GM18517 (cell line): Measurements from ENCODE around the gene CACNG6.

Experiments used
- ATAC-seq: cut with Tn5 transposase; IDR thresholded peaks from one replicate; pipeline ENCODE4 v1.9.1; 2021; ENCODE audit warnings: mild to moderate bottlenecking, moderate library complexity; ENCODE audit not compliant: unreplicated experiment

The CACNG6 gene

GRCh38 chr19:53966931-53967330 is 24.5 kb upstream of the CACNG6 start:
- ATAC-seq, result no peak

DNA sequence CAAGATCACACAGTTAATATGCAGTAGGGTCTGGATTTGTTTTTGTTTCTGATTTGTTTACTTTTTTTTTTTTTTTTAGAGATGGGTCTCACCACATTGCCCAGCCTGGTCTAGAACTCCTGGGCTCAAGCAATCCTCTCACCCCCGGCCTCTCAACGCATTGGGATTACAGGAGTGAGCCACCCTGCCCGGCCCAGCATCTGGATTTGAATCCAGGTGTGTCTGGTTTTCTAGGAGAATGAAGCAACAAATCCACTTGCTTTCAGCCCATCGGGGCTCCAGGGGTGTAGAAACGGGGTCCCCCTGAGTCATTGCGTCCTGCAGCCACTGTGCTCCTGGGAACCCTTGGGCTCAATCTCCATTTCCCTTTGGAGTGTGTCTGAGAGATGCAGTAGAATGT is 22.1 kb upstream of the CACNG6 start:
- ATAC-seq, result no peak

DNA sequence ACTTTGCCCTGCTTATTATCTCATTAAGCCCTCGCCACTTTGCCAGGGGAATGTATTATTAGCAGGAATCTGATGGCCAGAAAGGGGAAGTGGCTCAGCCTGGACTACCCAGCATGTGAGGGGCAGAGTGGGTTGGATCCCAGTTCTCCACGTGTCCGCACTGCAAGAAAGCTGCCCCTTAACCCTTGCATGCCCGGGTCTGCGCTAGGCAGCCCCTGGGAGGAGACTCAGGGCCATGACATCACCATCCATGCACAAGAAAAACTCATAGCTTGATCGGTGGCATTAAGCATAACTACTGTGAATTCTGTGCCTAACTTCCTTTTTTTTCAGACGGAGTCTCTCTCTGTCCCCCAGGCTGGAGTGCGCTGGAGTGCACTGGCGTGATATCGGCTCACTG is 19.8 kb upstream of the CACNG6 start:
- ATAC-seq, result no peak

DNA sequence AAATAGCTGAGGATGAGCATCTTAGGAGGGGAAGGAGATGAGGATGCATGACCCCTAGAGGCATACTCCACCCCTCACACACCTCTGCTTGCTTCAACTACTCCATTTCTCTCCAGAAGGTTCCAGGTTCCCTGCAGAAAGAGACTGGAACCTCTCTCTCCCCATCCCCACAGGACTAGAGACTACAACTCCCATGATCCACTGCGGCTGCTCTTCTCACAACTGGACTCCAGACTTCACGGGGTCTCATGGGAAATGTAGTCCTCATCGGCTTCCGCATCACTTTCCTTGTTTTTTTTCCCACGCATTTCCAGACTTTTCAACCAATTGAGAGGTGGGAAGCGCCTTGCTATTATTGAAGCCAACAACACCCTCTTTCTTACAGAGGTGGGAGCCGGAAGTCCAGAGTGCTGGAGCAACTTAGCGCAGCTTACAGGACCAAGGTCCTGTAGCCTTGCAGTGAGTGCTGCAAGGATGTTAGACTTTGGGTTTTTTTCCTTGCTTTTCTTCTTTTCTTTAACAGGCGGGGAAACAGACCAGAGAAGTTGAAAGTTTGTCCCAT is 13.9 kb upstream of the CACNG6 start:
- no peak for ATAC-seq

DNA sequence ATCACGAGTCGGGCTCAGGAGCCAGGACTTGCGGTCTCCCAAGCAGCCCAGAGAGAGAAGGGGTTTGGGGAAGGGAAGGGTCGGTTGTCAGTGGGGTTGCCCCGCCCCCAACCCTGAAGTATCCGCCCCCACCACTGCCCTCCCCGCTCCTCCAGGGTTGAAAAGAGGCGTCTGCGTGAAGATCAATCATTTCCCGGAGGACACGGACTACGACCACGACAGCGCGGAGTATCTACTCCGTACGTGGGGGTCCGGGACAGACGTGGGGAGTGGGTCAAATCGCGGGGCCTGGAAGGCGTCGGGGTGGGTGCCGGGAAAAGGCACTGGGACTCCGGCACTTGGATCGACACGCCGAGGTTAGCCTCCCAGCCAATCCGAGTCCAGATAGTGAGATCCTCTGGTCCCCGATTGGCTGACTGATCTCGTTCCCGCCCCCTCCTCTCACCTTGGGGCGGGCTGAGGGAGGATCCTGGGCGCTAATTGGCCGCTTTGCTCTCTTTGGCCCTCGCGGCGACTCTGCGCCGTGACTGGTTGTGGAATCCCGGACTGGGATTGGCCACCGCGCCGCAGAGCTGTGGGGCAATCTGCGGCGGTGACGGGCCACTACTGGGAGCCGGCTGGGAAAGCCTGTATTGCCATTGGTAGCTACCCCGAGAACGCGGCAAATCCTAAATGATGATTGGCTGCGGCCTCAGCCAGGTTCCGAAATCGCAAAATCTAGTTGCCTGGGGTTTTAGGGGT is 13.3 kb upstream of the CACNG6 start:
- ATAC-seq, result no peak

DNA sequence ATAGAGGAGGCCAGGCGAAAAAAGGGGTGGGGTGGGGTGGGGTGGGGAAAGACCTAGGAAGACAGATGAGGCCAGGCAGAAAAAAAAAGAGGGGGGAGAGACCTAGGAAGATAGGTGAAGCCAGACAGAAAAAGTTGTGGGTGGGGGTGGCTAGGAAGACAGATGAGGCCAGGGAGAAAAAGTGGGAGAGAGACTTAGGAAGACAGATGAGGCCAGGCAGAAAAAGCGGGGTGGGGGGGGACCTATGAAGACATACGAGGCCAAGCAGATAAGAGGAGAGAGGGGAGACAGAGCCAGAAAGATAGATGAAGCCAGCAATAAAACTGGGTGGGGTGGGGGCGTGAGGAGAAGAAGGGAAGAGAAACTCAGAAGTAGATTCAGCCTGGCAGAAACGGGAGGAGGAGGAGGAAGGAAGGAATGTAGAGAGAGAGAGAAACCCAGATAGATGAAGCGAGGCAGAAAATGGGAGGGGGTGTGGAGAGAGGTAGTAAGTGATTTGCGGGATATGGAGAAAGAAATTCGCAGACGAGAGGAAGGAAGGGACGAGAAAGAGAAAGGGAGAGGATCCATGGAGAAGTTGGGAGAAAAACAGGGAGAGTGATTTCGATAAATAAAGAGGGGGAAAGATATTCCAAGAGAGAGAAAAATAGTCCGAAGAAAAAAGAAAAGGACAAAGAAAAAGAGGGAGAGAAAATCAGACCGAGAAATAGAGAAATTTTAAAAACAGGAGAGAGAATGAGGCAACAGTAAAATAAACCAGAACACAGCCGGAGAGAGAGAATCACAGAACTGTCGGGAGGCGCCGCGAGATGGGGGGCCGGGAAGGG is 12.2 kb upstream of the CACNG6 start:
- no peak for ATAC-seq

- no peak for ATAC-seq
Measured at GRCh38 chr19:53980539-53981375, 10.7 kb upstream of the CACNG6 start.

DNA sequence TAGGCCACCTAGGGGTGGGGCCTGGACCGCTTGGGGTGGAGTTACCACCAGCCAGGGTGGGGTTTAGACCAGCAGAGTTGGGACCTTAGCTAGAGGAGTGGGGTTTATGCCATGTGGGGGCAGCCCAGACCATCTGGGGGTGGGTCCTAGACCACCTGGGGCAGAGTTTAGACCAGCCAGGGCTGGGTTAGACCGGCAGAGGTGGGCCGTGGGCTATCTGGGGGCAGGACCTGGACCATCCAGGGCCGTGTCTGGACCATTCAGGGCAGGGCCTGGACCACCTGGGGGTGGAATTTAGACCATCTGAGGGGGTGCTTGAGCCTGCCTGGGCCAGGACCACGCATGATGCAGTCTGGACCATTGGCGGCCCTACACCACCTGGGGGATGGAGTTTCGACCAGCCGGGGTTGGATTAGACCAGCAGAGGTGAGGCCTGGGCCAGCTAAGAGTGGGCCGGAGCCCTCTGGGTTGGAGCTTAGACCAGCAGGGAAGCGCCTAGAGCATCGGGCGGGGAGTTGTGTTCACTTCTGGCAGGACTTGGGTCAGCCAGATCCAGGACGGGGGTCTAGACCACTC is 10.0 kb upstream of the CACNG6 start:
- no peak for ATAC-seq

- no peak for ATAC-seq
Measured at GRCh38 chr19:53982001-53982451, 9.4 kb upstream of the CACNG6 start.

DNA sequence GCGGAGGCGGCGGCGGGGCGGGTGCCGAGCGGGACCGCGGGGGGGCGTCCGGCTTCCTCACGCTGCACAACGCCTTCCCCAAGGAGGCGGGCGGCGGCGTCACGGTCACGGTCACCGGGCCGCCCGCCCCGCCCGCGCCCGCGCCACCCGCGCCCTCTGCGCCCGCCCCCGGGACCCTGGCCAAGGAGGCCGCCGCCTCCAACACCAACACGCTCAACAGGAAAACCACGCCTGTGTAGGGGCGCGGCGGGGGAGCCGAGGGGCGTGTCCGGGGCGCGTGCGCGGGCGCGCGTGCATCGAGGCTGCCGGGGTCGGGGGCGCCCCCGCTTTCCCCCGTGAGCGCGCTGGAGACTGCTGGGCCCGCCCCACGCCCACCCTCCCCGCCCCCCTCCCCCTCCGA is 8.8 kb upstream of the CACNG6 start:
- ATAC-seq, result no peak

DNA sequence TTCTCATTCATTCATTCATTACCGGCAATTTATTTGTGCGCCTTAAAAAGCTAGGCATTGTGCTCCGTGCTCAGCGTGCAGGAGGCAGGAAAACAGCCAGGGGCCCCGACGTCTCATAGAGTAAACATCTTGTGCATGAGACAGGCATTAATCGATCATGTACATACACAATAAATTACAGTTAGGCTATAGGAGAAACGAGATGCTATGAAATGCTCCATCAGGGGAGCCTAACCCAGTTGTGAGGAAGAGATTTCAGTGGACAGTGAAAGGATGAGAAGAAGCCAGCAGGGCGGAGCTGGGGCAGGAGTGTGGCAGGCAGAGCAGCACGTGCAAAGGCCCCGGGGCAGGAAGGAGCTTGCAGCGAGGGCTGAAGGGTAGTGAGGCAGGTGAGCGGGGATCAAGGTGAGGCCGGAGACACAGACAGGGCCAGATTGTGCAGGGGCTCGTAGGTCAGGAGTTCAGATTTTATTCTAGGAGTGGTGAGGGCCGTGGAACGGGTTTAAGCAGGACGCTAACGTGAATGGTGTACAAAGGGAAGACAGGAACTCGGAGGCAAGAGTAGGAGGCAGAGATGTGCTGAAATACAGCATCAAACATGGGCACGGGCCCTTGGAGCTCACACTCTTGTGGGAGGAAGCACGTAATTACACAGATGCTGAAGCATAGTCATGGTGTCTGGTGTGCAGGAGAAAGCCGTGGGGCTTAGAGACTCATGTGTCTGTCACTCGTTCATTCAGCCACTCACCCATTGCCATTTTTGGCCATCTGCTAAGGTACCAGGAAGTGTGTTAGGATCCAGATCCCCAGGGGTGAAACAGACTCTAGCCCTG is 7.8 kb upstream of the CACNG6 start:
- no peak for ATAC-seq

- ATAC-seq, result no peak
Measured at GRCh38 chr19:53985863-53986262, 5.6 kb upstream of the CACNG6 start.

DNA sequence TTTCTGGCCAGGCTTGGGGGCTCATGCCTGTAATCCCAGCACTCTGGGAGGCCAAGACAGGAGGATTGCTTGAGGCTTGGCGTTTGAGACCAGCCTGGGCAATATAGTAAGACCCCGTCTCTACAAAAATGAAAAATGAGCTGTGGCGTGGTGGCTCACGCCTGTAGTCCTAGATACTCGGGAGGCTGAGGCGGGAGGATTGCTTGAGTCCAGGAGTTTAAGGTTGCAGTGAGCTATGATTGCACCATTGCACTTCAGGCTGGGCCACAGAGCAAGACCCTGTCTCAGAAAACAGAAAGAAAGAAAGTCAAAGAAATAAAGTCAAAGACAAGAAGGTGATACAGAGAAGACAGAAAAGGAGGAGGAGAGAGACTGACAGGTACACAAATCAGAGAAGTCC is 2.5 kb upstream of the CACNG6 start:
- ATAC-seq, result no peak

- no peak for ATAC-seq
Measured at GRCh38 chr19:53989600-53990533, 1.6 kb upstream of the CACNG6 start.

- ATAC-seq, result no peak
Measured at GRCh38 chr19:53992211-53992610, 774 bp downstream of the CACNG6 start.

GRCh38 chr19:53992815-53993214 is 1.4 kb downstream of the CACNG6 start:
- no peak for ATAC-seq

- ATAC-seq, result no peak
Measured at GRCh38 chr19:53993448-53993847, 2.0 kb downstream of the CACNG6 start.

GRCh38 chr19:53994811-53995210 is 3.4 kb downstream of the CACNG6 start:
- no peak for ATAC-seq

DNA sequence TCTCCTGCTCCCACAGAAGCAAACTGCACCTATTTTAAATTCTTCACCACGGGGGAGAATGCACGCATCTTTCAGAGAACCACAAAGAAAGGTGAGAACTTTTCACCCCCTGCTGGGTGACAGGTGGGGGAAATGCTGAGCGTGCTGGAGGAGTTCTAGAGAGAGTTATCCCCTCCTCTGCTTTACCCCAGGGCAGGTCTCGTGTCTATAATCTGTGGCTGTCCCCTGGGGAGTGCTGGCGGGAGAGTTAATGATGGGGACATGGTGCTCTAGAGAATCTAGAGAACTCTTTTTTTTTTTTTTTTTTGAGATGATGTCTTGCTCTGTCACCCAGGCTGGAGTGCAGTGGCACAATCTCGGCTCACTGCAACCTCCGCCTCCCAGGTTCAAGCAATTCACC is 6.8 kb downstream of the CACNG6 start:
- ATAC-seq, result no peak
